Mammary microvascular endothelial cell (primary cell): ENCODE data around the gene C6orf136. TPM values are rescaled to one million over a fixed set of nuclear protein-coding genes. Genes with fewer than 3 reads are reported as not detected.

Experiments used
- total RNA-seq: library from RNA; depleted of rRNA; stranded (reverse); fragments of >200 nt; gene quantifications from 2 replicates; pipeline ENCODE4 v1.2.3, GENCODE V29; 2015

The C6orf136 gene
- total RNA-seq: 7.7 and 8.0 TPM in 2 replicates

GRCh38 chr6:30646450-30647241 is at the start of gene C6orf136:
Gene C6orf136 (plus strand): TSS chr6:30647133. CDS start chr6:30647232, 99 bp downstream.

DNA sequence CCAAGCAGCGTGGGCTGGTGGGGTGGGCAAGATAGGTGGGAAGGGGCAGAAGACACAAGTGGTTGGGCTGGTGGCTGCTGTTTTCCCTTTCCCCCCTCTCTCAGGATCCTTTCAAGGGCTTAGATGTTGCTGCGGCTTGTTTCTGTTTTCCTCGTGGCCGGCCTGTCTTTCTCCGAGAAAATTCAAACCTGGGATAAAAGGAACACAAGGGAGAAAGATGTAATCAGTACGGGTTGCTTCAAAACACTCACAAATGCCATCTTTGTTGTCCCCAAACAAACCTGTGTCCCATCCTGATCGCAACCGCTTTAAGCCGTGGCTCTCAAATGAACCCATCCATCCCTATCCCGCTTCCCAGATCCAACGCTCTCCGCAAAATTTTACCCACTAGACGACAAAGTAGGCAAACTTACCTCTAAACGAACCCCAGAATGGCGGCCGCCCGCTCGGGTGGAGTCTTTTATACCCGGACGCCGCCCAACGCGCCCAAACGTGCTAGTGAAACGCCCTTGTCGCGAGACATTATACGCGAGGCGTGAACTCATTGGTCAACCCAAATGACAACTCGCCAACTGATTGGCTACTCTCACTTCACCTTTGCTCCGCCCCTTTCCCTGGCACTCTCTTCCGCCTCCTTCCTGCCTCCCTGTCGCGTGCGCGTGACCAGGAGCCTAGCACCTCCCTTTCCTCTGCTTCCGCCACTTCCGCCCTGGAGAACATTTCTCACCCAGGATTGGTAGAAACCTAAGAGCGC is 29.9 kb upstream of the C6orf136 start, which contains the start of gene PPP1R10:
PPP1R10 (minus strand) TSS at position 433 of the 754 bp plus-strand sequence. CDS start 7,299 bp downstream, outside the sequence.

GRCh38 chr6:30617565-30618269 is 29.2 kb upstream of the C6orf136 start, which contains the start of gene MRPS18B:
Gene MRPS18B (plus strand): TSS chr6:30617840. CDS start chr6:30617866, 26 bp downstream.

DNA sequence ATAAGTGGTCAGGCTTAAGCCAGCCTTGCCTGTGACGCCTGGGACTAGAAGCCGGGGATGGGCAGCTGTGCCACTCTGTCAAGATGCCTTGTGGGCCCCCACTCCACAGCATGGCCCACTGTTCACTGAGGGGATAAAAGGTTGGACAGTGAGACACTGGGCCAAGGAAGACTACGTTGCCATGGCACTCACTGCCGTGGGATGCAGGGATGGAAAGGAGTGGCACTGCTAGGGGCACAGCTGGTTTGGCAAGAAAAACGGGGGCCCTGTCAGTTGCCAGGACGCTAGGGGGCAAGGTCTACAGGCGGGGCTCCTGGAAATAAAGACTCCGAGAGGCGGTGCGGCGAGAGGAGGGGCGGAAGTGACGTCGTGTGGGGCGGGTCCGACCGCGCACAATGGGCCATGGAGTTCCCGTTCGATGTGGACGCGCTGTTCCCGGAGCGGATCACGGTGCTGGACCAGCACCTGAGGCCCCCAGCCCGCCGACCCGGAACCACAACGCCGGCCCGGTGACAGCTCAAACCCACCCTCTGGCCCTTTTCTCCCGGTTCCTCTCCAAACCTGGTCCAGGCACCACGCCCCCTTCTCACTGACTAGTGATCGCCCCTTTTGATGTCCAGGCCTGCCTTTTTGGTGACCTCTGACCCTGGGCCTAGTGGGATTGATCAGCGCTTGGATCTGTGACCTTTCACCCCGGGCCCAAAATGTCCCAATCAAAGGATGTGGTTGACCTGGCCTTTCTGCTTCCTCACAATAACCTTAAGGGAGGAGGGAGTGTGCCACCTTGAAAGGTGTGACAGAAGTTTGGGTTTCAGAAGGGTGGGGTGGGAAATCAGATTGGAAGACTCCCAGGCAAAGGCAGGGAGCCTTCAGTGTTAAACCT is 20.2 kb upstream of the C6orf136 start, which contains the start of gene ATAT1:
ATAT1 (plus strand) TSS at position 391 of the 883 bp plus-strand sequence.

DNA sequence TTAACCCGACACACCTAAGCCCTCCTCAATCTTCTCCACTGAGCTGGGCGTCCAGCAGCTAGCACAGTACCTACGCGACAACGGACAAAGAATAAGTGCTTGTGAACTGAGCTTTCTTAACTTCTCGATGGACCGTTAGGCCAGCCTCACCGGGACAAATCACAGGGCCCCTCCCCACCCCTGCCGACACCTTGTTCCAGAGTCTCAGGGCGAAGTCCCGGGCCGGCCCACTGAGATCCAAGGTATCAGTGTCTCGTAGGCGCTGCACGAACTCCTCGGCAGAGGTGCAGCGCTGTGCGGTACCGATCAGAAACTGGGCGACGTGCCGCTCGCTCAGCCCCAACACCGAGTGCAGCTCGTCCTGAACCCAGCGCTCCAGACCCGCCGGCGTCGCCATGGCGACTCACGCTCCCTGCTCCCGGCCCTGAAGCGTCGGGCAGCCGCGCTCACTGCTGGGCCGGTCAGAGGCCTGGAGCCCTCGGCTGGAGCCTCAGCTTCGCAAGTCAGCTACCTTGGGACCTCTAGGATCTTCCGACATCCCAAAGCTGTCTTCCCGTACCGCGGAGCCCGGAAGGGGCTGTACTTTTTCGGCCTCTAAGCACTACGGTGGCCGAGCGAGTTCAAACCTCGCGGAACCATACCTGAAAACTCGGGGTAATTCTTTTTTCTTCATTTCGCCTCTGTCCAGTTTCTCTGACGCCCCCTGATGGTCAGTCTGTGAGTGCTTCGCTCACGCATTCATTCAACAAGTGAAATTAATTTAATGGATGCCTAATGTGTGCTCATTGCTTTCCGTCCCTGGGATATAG is 25.7 kb downstream of the C6orf136 start, which contains the start of gene DHX16:
DHX16 (minus strand) TSS at position 562 of the 809 bp plus-strand sequence; CDS start at position 397, 165 bp downstream.

GRCh38 chr6:30686009-30686907 is 39.3 kb downstream of the C6orf136 start, which contains the start of gene PPP1R18:
Gene PPP1R18 (minus strand): TSS chr6:30686645. CDS start chr6:30686018, 627 bp downstream.

DNA sequence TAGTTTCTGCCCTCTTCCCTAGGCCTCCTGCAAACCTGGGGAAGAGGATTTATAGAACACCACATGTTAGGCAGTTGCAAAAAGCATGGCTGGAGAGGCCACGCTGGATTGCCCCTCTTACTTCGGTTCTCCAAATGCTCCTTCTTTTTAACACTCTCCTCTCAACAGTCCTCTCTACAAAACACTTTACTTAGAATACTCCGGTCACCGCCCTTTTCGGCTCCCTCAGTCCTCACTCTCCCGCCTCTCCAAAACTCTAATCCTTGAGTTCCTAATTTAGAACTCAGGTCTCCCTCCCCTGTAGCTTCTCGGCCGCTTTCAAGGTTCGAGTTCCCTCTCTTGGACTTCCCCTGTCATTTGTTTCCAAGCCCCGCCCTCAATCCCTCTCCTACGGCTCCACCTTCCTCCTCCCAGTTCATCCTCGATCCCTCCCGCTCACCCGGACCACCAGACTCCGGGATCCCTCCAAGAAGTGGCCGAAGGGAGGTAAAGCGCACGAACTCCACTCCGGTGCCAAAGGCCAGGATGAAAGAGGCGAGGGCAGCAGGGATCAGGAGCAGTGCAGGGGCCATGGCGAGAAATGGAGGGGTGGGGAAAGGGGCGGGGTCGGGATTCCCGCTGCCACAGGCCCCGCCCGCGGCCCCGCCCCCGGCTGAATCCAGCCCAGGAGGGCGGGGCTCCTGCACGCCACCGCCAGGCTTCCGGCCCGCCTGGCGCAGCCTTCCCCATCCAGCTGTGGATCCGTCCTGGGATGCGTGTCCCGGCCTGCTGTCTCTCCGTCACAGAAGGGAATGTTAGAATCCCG is 43.7 kb downstream of the C6orf136 start, which contains the start of gene NRM:
NRM (minus strand) TSS at position 582 of the 805 bp plus-strand sequence; CDS start at position 572, 10 bp downstream.

Other genes with a start within 250 kb of the C6orf136 start
- gene HLA-E, start 157.6 kb upstream of the C6orf136 start, total RNA-seq: 591 and 594 TPM in 2 replicates
- gene GNL1, start 90.6 kb upstream of the C6orf136 start, total RNA-seq: 33.2 and 40.0 TPM in 2 replicates
- 1.9 and 5.6 TPM in 2 replicates for gene PRR3, start 89.8 kb upstream of the C6orf136 start, total RNA-seq
- gene ABCF1, start 75.7 kb upstream of the C6orf136 start, total RNA-seq: 48.7 and 53.4 TPM in 2 replicates
- 21.8 and 24.0 TPM in 2 replicates for gene PPP1R10, start 29.9 kb upstream of the C6orf136 start, total RNA-seq
- gene MRPS18B, start 29.3 kb upstream of the C6orf136 start, total RNA-seq: 55.8 and 57.7 TPM in 2 replicates
- 2.9 and 6.0 TPM in 2 replicates for gene ATAT1, start 20.3 kb upstream of the C6orf136 start, total RNA-seq
- 31.8 and 36.3 TPM in 2 replicates for gene DHX16, start 25.9 kb downstream of the C6orf136 start, total RNA-seq
- 78.3 and 93.0 TPM in 2 replicates for gene PPP1R18, start 39.5 kb downstream of the C6orf136 start, total RNA-seq
- 18.4 and 18.5 TPM in 2 replicates for gene NRM, start 43.9 kb downstream of the C6orf136 start, total RNA-seq
- gene MDC1, start 70.1 kb downstream of the C6orf136 start, total RNA-seq: 12.4 and 12.5 TPM in 2 replicates
- gene TUBB, start 73.2 kb downstream of the C6orf136 start, total RNA-seq: 1,014 and 1,183 TPM in 2 replicates
- 138 and 156 TPM in 2 replicates for gene FLOT1, start 95.6 kb downstream of the C6orf136 start, total RNA-seq
- 72.1 and 91.5 TPM in 2 replicates for gene IER3, start 97.4 kb downstream of the C6orf136 start, total RNA-seq
- gene DDR1, start 237.4 kb downstream of the C6orf136 start, total RNA-seq: 3.7 and 6.3 TPM in 2 replicates